ENCODE measurements around the gene EML4. TPM values are rescaled to one million over a fixed set of nuclear protein-coding genes. Genes with fewer than 3 reads are reported as not detected.

EML4 gene
- total and polyA plus RNA-seq, 2 of the 13 experiments (the other 11 are each of a cell fraction or from before 2014, with no cell fraction given) = 243 to 476 TPM

- ATAC-seq (0 out of 3 replicates have a peak, but pooled peaks have one; percentile 3), FAIRE-seq (no peak), DNase-seq (ENCODE audit: low spot score) (no peak)
- Histone ChIP-seq H3K9me3 (ENCODE audit: low read length) (no peaks in the 10 kb centered on the region), H3K9ac (ENCODE audit: insufficient read depth, low read depth, low read length) (no peak overlapping the region), H3K27ac (ENCODE audit: extremely low read length, insufficient read depth, low read length) (peak overlapping the region; percentile 19), H2AFZ (ENCODE audit: low read length) (no peak overlapping the region), H3K27me3 (ENCODE audit: control insufficient read depth in 1 of 2, insufficient read depth in 2 of 2, low read length in 2 of 2) (no peaks in the 10 kb centered on the region), H4K20me1 (ENCODE audit: insufficient read depth, low read length) (peaks cover 18% of the 10 kb centered on the region; the same call in 1 of the 2 replicates), H3K36me3 (replicated peaks in 1 of 2; ENCODE audit: control insufficient read depth in 1 of 2, insufficient read depth in 2 of 2, low read length in 2 of 2) (peaks cover 27 to 92% of the 10 kb centered on the region in 2 experiments), H3K4me2 (ENCODE audit: low read depth, low read length) (no peak overlapping the region), H3K4me3 (replicated peaks in 1 of 3; ENCODE audit: insufficient read depth in 1 of 3, low read depth in 2 of 3, low read length in 3 of 3) (no peak overlapping the region), H3K4me1 (ENCODE audit: insufficient read depth, low read length) (peaks cover 15% of the 10 kb centered on the region; the same call in 1 of the 2 replicates), H3K79me2 (ENCODE audit: insufficient read depth, low read length) (peaks cover 3% of the 10 kb centered on the region)
- 98% methylated on average over 2 of the region's 2 CpGs for WGBS (ENCODE audit: low lambda C conversion rate)
- no TSS peak for BruUV-seq (replicated peaks)
- ChIA-PET CTCF (ENCODE audit: low intra/inter-chr PET ratio, low total read pairs) (no interaction called here), POLR2A (no interaction called here)
- intact Hi-C loops (cut with micrococcal nuclease; ENCODE audit: unreplicated experiment) (no loop called here), in situ Hi-C loops (cut with HindIII; ENCODE audit: extremely low pct_ligation_motif_present, low pct_unique_long_range_greater_than_20kb) (no loop called here)
- TF ChIP-seq TERF1 (CRISPR knock-in tag; IDR thresholded peaks at IDR 0.05) (no peak), GATA4 (IDR thresholded peaks at IDR 0.05; ENCODE audit: borderline replicate concordance, low read depth) (no peak), NONO (IDR thresholded peaks at IDR 0.05) (no peak), NONO (CRISPR knock-in tag; conservative IDR thresholded peaks at IDR 0.05) (no peak), KLF9 (CRISPR knock-in tag; IDR thresholded peaks at IDR 0.05; ENCODE audit: low read depth) (no peak), HIVEP1 (CRISPR knock-in tag; IDR thresholded peaks at IDR 0.05) (no peak), ZSCAN20 (CRISPR knock-in tag; IDR thresholded peaks at IDR 0.05; ENCODE audit: borderline replicate concordance) (no peak), CTCF (CRISPR knock-in tag; IDR thresholded peaks at IDR 0.05) (no peak), ISX (CRISPR knock-in tag; conservative IDR thresholded peaks at IDR 0.05) (no peak), ZBTB2 (CRISPR knock-in tag; IDR thresholded peaks at IDR 0.05; ENCODE audit: low read depth) (no peak), ZFP90 (CRISPR knock-in tag; IDR thresholded peaks at IDR 0.05; ENCODE audit: borderline replicate concordance) (no peak), FOXA1 (IDR thresholded peaks at IDR 0.05) (no peak), FOXA1 (CRISPR knock-in tag; IDR thresholded peaks at IDR 0.05) (no peak), TBX3 (IDR thresholded peaks at IDR 0.05; ENCODE audit: borderline replicate concordance) (no peak), ARID5B (CRISPR knock-in tag; IDR thresholded peaks at IDR 0.05) (no peak), SRY (CRISPR knock-in tag; IDR thresholded peaks at IDR 0.05) (no peak), ZNF629 (CRISPR knock-in tag; conservative IDR thresholded peaks at IDR 0.05) (no peak), HMG20B (CRISPR knock-in tag; conservative IDR thresholded peaks at IDR 0.05) (no peak)
Observed at GRCh38 chr2:42297322-42297936, 128.3 kb downstream of the EML4 start.

All from HepG2 (cell line).